HG03571 (cell line): ENCODE measurements around the gene TBC1D10B.

Source experiments
- ATAC-seq: cut with Tn5 transposase; IDR thresholded peaks from one replicate; pipeline ENCODE4 v1.9.1; 2021; ENCODE audit not compliant: unreplicated experiment

TBC1D10B gene

GRCh38 chr16:30370456-30371247, at the start of gene TBC1D10B:
Gene TBC1D10B, minus strand, starts transcription at chr16:30370494. Its CDS starts 311 bp downstream, at chr16:30370183.
- ATAC-seq, result peak; percentile 66

GRCh38 chr16:30418350-30419181, 48.3 kb upstream of the TBC1D10B start:
- ATAC-seq, result no peak

GRCh38 chr16:30417529-30418349, 47.4 kb upstream of the TBC1D10B start:
- peak; percentile 68 for ATAC-seq

GRCh38 chr16:30416624-30417528, 46.6 kb upstream of the TBC1D10B start:
- no peak for ATAC-seq

GRCh38 chr16:30416047-30416603, 45.8 kb upstream of the TBC1D10B start:
- ATAC-seq, result no peak

GRCh38 chr16:30414159-30414558, 43.9 kb upstream of the TBC1D10B start:
- ATAC-seq, result no peak

GRCh38 chr16:30413112-30413806, 43.0 kb upstream of the TBC1D10B start:
- no peak for ATAC-seq

- no peak for ATAC-seq
Measured at GRCh38 chr16:30409125-30410060, 39.1 kb upstream of the TBC1D10B start.

GRCh38 chr16:30407804-30408534, 37.7 kb upstream of the TBC1D10B start:
- no peak for ATAC-seq

GRCh38 chr16:30407102-30407803, 37.0 kb upstream of the TBC1D10B start, which contains the start of gene ZNF771:
Gene ZNF771, plus strand, starts transcription at chr16:30407606. Its CDS starts 448 bp downstream, at chr16:30408054.
- ATAC-seq, result peak; percentile 73

- ATAC-seq, result no peak
Measured at GRCh38 chr16:30406795-30407101, 36.5 kb upstream of the TBC1D10B start.

- no peak for ATAC-seq
Measured at GRCh38 chr16:30401768-30402425, 31.6 kb upstream of the TBC1D10B start.

GRCh38 chr16:30399435-30400186, 29.3 kb upstream of the TBC1D10B start:
- no peak for ATAC-seq

GRCh38 chr16:30398661-30399434, 28.6 kb upstream of the TBC1D10B start:
- ATAC-seq, result no peak
